Bone marrow (tissue), 2 donors: Measurements from ENCODE around the gene PDIK1L.

Experiments
- DNase-seq, 2 donors: peaks; one replicate each; lab custom pipeline; 2025; lab: John Stamatoyannopoulos, UW

Gene PDIK1L

GRCh38 chr1:26111530-26112406 is at the start of gene PDIK1L:
TSS of gene PDIK1L (plus strand) at chr1:26111824. CDS start at chr1:26114309, 2,485 bp downstream.
- peak; percentile 83 to 88 for DNase-seq

GRCh38 chr1:26064553-26064952 is 47.1 kb upstream of the PDIK1L start:
- DNase-seq: no peak

GRCh38 chr1:26066160-26066559 is 45.5 kb upstream of the PDIK1L start:
- no peak for DNase-seq

GRCh38 chr1:26066857-26067256 is 44.8 kb upstream of the PDIK1L start:
- no peak for DNase-seq

GRCh38 chr1:26067432-26067911 is 44.2 kb upstream of the PDIK1L start, which contains the start of gene TRIM63:
TSS of gene TRIM63 (minus strand) at chr1:26067630. CDS start at chr1:26067494, 136 bp downstream.
- no peak for DNase-seq

- DNase-seq: no peak
These were observed 41.7 kb upstream of the PDIK1L start for GRCh38 chr1:26069941-26070295.

- DNase-seq: no peak
These were observed 41.2 kb upstream of the PDIK1L start for GRCh38 chr1:26070296-26070962.

GRCh38 chr1:26070963-26071342 is 40.7 kb upstream of the PDIK1L start:
- DNase-seq: no peak

GRCh38 chr1:26072305-26072704 is 39.3 kb upstream of the PDIK1L start:
- DNase-seq: no peak

- DNase-seq: no peak
These were observed 36.0 kb upstream of the PDIK1L start for GRCh38 chr1:26075421-26076144.

- no peak for DNase-seq
These were observed 34.1 kb upstream of the PDIK1L start for GRCh38 chr1:26077524-26077923.

GRCh38 chr1:26078286-26079177 is 33.1 kb upstream of the PDIK1L start:
- no peak for DNase-seq

GRCh38 chr1:26079178-26079563 is 32.5 kb upstream of the PDIK1L start:
- DNase-seq: no peak

GRCh38 chr1:26079960-26080814 is 31.4 kb upstream of the PDIK1L start:
- no peak for DNase-seq

- DNase-seq: no peak
These were observed 30.2 kb upstream of the PDIK1L start for GRCh38 chr1:26081267-26082019.

GRCh38 chr1:26082020-26082350 is 29.6 kb upstream of the PDIK1L start:
- DNase-seq: no peak

- no peak for DNase-seq
These were observed 28.4 kb upstream of the PDIK1L start for GRCh38 chr1:26083208-26083607.

GRCh38 chr1:26084091-26084561 is 27.5 kb upstream of the PDIK1L start:
- DNase-seq: no peak

- no peak for DNase-seq
These were observed 26.8 kb upstream of the PDIK1L start for GRCh38 chr1:26084844-26085243.

GRCh38 chr1:26089125-26089524 is 22.5 kb upstream of the PDIK1L start:
- no peak for DNase-seq
